D721Med (cell line): Measurements from ENCODE around the gene RNF220.

Experiments used
- DNase-seq: peaks from one replicate; pipeline ENCODE4 v3.0.0; 2011; ENCODE audit warnings: low spot score; ENCODE audit not compliant: insufficient read length
- FAIRE-seq: peaks from 2 replicates; lab custom pipeline; 2011; peaks lifted over from hg19 to GRCh38; lab: Jason Lieb, UNC
- TF ChIP-seq, protein P1 (sequence below): IDR thresholded peaks from 2 replicates; pipeline ENCODE4 v1.5.1; 2012; ENCODE audit warnings: mild to moderate bottlenecking, control low read depth; ENCODE audit not compliant: insufficient read depth; ENCODE audit errors: missing control alignments

RNF220 gene

DNA sequence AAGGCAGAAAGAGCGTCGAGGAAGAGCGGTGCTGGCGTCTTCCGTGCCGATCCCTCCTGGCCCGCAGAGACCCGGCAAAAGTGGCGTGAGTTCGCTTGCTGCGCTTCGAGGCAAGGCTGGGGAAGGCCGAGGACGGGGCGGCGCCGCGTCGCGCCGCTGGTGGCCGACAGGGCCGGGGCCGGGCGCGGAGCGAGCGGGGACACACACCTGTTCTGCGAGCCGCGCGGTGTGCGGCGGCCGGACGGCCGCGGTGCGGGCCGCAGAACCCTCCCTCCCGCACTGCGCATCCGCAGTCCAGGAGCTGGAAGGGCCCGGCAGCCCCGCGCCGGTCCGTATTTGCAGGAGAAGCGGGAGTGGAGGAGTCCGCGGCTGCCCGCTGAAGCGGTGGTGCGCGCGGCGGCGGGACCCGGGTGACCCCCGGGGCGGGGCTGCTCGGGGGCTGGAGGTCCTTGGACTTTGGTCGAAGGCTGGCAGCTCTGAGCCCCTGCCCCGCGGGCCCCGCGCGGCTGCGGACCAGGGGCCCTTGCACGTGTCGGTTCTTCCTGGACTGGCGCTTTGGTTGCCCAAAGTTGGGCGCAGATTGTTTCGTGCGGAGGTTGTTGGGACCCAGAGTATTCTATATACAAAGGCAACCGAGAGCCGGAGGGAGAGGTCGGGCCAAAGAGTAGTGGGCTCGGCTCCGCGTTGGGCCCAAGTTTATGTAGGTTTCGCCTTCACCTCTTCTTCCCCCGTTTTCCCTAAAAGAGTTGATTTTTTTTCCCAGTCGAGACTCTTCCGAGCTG is 2.6 kb downstream of the RNF220 start:
- TF ChIP-seq, protein P1, sequence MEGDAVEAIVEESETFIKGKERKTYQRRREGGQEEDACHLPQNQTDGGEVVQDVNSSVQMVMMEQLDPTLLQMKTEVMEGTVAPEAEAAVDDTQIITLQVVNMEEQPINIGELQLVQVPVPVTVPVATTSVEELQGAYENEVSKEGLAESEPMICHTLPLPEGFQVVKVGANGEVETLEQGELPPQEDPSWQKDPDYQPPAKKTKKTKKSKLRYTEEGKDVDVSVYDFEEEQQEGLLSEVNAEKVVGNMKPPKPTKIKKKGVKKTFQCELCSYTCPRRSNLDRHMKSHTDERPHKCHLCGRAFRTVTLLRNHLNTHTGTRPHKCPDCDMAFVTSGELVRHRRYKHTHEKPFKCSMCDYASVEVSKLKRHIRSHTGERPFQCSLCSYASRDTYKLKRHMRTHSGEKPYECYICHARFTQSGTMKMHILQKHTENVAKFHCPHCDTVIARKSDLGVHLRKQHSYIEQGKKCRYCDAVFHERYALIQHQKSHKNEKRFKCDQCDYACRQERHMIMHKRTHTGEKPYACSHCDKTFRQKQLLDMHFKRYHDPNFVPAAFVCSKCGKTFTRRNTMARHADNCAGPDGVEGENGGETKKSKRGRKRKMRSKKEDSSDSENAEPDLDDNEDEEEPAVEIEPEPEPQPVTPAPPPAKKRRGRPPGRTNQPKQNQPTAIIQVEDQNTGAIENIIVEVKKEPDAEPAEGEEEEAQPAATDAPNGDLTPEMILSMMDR, result no peak
- DNase-seq (no peak), FAIRE-seq (no peak)

GRCh38 chr1:44408212-44408582 is 3.1 kb downstream of the RNF220 start:
- FAIRE-seq, result no peak
- DNase-seq, result no peak
- TF ChIP-seq, protein P1, result no peak

- TF ChIP-seq, protein P1, result no peak
- FAIRE-seq (no peak), DNase-seq (no peak)
Observed at GRCh38 chr1:44408632-44409602, 3.9 kb downstream of the RNF220 start.

DNA sequence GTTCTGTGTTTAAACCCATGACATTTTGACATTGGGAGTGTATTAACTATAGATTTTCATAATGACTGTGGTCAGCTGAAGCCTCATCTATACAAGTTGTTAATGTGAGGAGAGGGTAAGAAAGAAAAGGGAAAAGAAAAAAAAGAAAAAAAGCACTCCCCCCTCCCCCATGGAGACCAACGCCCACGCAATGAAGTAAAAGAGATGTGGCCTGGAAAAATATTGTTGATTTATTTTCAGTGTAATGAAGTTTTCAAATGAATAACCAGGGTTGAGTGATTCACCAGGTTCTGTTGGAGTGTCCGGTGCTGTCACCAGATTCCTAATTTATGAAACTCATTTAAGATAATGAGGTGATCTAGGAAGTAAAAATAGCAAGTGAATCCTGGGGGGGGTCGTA is 4.7 kb downstream of the RNF220 start:
- DNase-seq (no peak), FAIRE-seq (no peak)
- TF ChIP-seq, protein P1, result no peak

DNA sequence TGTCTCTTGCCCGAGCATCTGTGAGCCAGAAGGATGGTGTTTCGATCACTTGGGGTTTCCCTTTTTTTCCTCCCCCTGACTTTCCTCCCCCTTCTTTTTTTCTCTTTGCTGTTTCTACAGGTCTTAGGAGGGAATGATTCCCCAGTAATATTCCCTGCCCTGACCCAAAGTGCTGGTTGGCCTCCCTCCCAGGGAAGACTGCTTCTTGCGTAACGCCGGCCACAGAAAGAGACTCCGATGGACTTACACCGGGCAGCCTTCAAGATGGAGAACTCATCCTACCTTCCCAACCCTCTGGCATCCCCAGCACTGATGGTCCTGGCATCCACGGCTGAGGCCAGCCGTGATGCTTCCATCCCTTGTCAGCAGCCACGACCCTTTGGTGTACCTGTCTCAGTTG is 6.8 kb downstream of the RNF220 start:
- TF ChIP-seq, protein P1, result no peak
- DNase-seq (no peak), FAIRE-seq (no peak)

GRCh38 chr1:44412601-44413000 is 7.5 kb downstream of the RNF220 start:
- TF ChIP-seq, protein P1, result no peak
- no peak for DNase-seq
- no peak for FAIRE-seq
